HFF-Myc (cell line): ENCODE measurements around the gene TNFRSF14.

Experiments used
- DNase-seq: peaks from one replicate; pipeline ENCODE4 v3.0.0-alpha.2; 2011; ENCODE audit warnings: low read depth; ENCODE audit errors: extremely low read depth
- H3K4me3 ChIP-seq: replicated peaks from 2 replicates; pipeline ENCODE4 v1.5.1; 2011; ENCODE audit warnings: low read depth, mild to moderate bottlenecking, control low read depth, low read length
- TF ChIP-seq, protein P1 (sequence below): IDR thresholded peaks from 2 replicates; pipeline ENCODE4 v1.5.1; 2012; ENCODE audit warnings: mild to moderate bottlenecking, low read depth, low read length, control low read depth; ENCODE audit errors: missing control alignments

The TNFRSF14 gene

GRCh38 chr1:2584686-2585317 is 28.6 kb downstream of the TNFRSF14 start:
- H3K4me3 ChIP-seq = peak overlapping the region; percentile 67
- no peak for DNase-seq
- TF ChIP-seq, protein P1, sequence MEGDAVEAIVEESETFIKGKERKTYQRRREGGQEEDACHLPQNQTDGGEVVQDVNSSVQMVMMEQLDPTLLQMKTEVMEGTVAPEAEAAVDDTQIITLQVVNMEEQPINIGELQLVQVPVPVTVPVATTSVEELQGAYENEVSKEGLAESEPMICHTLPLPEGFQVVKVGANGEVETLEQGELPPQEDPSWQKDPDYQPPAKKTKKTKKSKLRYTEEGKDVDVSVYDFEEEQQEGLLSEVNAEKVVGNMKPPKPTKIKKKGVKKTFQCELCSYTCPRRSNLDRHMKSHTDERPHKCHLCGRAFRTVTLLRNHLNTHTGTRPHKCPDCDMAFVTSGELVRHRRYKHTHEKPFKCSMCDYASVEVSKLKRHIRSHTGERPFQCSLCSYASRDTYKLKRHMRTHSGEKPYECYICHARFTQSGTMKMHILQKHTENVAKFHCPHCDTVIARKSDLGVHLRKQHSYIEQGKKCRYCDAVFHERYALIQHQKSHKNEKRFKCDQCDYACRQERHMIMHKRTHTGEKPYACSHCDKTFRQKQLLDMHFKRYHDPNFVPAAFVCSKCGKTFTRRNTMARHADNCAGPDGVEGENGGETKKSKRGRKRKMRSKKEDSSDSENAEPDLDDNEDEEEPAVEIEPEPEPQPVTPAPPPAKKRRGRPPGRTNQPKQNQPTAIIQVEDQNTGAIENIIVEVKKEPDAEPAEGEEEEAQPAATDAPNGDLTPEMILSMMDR = no peak

DNA sequence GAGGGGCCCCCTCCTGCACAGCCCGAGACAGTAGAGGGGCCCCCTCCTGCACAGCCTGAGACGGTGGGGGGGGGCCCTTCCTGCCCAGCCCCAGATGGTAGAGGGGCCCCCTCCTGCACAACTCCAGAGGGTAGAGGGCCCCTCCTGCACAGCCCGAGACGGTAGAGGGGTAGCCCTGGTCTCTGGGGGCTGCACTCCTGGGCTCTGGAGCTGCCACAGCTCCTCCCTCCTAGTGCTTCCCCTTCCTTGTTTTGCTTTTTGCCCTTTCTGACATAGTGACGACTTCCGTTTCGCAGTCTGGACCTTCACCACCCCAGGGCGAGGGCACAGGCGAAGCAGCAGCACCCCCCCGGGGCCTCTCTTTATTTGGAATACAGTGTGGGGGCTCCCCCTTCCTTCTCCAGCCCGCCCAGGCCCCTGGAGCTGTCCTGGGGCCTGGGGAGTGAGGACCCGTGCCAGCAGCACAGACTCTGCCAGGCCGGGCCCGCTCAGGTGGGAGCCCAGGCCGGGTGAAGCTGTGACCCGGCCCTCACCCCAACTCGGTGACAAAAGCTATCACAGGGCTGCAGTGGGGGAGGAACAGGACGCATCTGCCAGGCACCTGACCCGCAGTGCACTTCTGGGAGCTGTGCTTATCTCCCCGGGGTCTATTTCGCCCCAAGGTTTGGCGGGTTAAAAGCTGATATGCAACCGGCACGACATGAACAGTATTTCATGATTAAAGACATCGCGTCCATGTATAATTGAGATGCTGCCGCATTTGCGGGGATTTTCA is 29.3 kb downstream of the TNFRSF14 start:
- TF ChIP-seq, protein P1 = no peak
- DNase-seq = no peak
- peak overlapping the region; percentile 67 for H3K4me3 ChIP-seq

DNA sequence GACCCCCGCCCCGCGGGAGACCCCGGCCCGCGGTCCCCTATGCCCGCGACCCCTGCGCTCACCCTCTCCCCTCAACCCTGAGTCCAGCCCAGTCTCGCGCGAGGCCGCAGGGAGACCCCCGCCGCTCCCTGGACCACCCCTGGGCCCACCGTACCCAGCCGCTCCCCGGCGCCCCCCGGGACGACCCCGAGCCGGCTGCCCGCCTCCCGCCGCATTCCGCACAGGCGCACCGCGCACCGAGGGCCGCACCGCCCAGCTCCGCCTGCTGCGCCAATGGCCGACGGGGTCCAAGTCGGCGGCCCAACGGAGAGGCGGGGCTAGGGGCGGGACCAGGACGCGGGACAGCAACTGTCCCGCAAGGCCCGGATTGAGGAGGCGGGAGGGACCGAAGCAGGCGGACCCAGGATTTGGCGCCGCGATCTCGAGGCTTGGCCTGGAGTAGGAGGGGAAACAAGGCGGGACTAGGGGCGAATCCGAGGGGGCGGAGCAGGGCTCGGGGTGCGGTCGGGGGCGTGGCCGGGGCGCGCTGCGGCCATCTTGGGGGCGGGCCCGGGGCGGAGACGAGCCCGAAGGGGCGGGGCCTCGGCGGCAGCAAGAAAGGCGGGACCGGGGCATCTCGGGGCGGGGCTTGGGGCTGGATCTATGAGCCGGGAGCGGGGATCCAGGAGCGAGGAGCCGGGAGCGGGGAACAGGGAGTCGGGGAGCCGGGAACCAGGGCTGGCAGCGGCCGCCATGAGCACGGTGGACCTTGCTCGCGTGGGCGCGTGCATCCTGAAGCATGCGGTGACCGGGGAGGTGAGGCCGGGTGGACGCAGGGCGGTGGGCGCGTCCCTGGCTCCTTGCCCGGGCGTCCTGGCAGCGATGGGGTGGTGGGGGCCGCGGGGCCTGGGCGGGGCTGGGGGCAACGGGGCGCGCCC is 30.2 kb downstream of the TNFRSF14 start, which contains the start of gene PRXL2B:
TSS of gene PRXL2B (plus strand) at position 624 of the 917 bp plus-strand sequence. CDS start at position 733, 109 bp downstream.
- peak; percentile 91 for DNase-seq
- H3K4me3 ChIP-seq = peak within 1 kb of the TSS; percentile 67
- TF ChIP-seq, protein P1 = no peak

GRCh38 chr1:2587071-2587859 is 31.1 kb downstream of the TNFRSF14 start:
- DNase-seq = no peak

DNA sequence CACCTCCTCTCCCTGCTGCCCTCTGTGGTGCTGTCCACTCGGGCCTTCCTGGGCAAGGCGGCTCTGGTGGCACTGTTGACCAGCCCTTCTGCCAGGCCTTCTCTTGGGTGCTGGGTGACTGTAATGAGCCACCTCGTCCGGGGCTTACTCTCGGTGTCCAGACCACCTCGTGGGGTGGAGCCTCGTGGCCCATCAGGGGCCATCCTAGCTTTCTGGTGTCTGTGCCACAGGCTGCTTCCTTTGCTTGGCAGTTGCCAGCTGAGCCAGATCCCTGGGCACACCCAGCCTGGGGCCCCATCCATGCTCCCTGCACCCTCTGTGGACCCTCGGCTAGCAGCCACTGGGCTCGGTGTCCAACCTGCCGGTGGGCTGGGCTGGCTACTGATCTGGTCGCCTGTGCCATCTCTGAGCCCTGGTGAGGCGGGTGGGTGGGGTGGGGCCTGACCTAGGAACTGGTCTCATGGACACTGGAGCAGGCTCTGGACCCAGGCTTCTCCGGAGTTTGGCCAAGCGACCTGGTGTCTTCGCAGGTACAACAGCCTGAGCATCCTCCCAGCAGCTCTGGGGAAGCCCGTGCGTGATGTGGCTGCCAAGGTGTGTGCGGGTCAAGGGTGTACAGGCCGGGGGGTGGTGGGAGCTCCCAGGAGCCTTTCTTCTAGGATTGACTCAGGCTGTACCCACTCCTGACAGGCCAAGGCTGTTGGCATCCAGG is 31.8 kb downstream of the TNFRSF14 start:
- peak overlapping the region; percentile 67 for H3K4me3 ChIP-seq
- no peak for DNase-seq
- TF ChIP-seq, protein P1 = no peak

More at GRCh38 chr1:2587071-2587859, 31.1 kb downstream of the TNFRSF14 start:
- peak overlapping the region; percentile 67 for H3K4me3 ChIP-seq
- TF ChIP-seq, protein P1 = no peak
